Kidney epithelial cell (primary cell): ENCODE results near the gene PDE11A. TPM values are rescaled to one million over a fixed set of nuclear protein-coding genes. Genes with fewer than 3 reads are reported as not detected.

Source experiments
- DNase-seq: peaks from one replicate; pipeline ENCODE4 v3.0.0-alpha.2; 2010; ENCODE audit warnings: low read depth
- H3K27me3 ChIP-seq: 2 replicates; pipeline ENCODE4 v1.6.0; 2011; ENCODE audit warnings: low read length; ENCODE audit not compliant: control insufficient read depth, insufficient read depth
- H3K36me3 ChIP-seq: 2 replicates; pipeline ENCODE4 v1.5.1; 2011; ENCODE audit warnings: low read length; ENCODE audit not compliant: control insufficient read depth, insufficient read depth
- H3K4me3 ChIP-seq: 2 replicates; pipeline ENCODE4 v1.5.1; 2011; ENCODE audit warnings: low read depth, mild to moderate bottlenecking, control low read depth, low read length
- total RNA-seq: library from RNA; depleted of rRNA; stranded (reverse); fragments of >200 nt; gene quantifications from 2 replicates; pipeline ENCODE4 v1.2.3, GENCODE V29; 2015
- TF ChIP-seq, protein P1 (sequence below): IDR thresholded peaks from 2 replicates; pipeline ENCODE4 v1.5.1; 2011; ENCODE audit warnings: mild to moderate bottlenecking, moderate library complexity, low read length, control low read depth, inconsistent platforms; ENCODE audit not compliant: insufficient read depth, poor library complexity, severe bottlenecking

The PDE11A gene
- total RNA-seq, 1 donor from 2014 or later = 0.13 TPM

GRCh38 chr2:177619986-177620385 lies 452.6 kb downstream of the PDE11A start:
- no peak for DNase-seq
- H3K4me3 ChIP-seq = no peak overlapping the region
- no peaks in the 10 kb centered on the region for H3K36me3 ChIP-seq
- TF ChIP-seq, protein P1, sequence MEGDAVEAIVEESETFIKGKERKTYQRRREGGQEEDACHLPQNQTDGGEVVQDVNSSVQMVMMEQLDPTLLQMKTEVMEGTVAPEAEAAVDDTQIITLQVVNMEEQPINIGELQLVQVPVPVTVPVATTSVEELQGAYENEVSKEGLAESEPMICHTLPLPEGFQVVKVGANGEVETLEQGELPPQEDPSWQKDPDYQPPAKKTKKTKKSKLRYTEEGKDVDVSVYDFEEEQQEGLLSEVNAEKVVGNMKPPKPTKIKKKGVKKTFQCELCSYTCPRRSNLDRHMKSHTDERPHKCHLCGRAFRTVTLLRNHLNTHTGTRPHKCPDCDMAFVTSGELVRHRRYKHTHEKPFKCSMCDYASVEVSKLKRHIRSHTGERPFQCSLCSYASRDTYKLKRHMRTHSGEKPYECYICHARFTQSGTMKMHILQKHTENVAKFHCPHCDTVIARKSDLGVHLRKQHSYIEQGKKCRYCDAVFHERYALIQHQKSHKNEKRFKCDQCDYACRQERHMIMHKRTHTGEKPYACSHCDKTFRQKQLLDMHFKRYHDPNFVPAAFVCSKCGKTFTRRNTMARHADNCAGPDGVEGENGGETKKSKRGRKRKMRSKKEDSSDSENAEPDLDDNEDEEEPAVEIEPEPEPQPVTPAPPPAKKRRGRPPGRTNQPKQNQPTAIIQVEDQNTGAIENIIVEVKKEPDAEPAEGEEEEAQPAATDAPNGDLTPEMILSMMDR = no peak
- H3K27me3 ChIP-seq = no peaks in the 10 kb centered on the region

- Histone ChIP-seq H3K4me3 (peak overlapping the region; percentile 64), H3K36me3 (no peaks in the 10 kb centered on the region), H3K27me3 (no peaks in the 10 kb centered on the region)
- no peak for DNase-seq
- TF ChIP-seq, protein P1 = no peak
Measured at GRCh38 chr2:177619461-177619860, 453.1 kb downstream of the PDE11A start.

GRCh38 chr2:177618255-177619253 lies 454.0 kb downstream of the PDE11A start:
- Histone ChIP-seq H3K4me3 (peak overlapping the region; percentile 64), H3K27me3 (no peaks in the 10 kb centered on the region), H3K36me3 (no peaks in the 10 kb centered on the region)
- DNase-seq = peak; percentile 56
- TF ChIP-seq, protein P1 = no peak

DNA sequence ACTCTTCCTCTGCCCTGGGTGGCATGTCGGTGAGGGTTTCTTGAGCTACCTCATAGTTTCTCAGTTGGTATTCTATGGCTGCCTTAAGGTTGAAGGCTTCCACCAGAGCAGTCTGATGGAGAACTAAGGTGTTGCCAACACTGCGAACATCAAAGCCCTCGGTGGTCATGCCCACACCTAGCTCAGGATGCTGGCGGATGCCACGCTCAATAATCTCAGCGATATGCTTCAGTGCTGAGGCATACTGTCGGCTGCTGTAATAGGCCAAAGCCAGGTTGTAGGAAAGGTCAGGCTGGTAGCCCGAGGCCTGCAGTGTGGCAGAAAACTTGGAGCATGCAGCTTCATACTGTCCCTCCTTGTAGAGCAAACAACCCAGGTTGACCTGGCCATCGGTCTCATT lies 454.7 kb downstream of the PDE11A start:
- peak overlapping the region; percentile 64 for H3K4me3 ChIP-seq
- H3K27me3 ChIP-seq = no peaks in the 10 kb centered on the region
- TF ChIP-seq, protein P1 = no peak
- H3K36me3 ChIP-seq = no peaks in the 10 kb centered on the region
- DNase-seq = no peak

GRCh38 chr2:177616731-177617130 lies 455.8 kb downstream of the PDE11A start:
- Histone ChIP-seq H3K27me3 (no peaks in the 10 kb centered on the region), H3K4me3 (no peak overlapping the region), H3K36me3 (no peaks in the 10 kb centered on the region)
- TF ChIP-seq, protein P1 = no peak
- no peak for DNase-seq
